ENCODE results near the gene STK25. TPM values are rescaled to one million over a fixed set of nuclear protein-coding genes. Genes with fewer than 3 reads are reported as not detected.

STK25 gene
- total and polyA plus RNA-seq, 2 donors (not counting 3 experiments of a cell fraction or from before 2014, with no cell fraction given) = 286 to 715 TPM

- intact Hi-C loops (cut with micrococcal nuclease) (no loop called here), dilution Hi-C loops (cut with MboI; ENCODE audit: extremely low pct_ligation_motif_present, low sequenced_read_pairs) (no loop called here)
- Histone ChIP-seq H3K9ac (replicated peaks; ENCODE audit: extremely low read depth, insufficient read depth, low read length) (no peak overlapping the region), H3K9me1 (replicated peaks; ENCODE audit: control insufficient read depth, extremely low read depth, insufficient read depth, low read length) (no peaks in the 10 kb centered on the region), H3K79me2 (ENCODE audit: control insufficient read depth, insufficient read depth, low read length) (peaks cover under 1% of the 10 kb centered on the region), H3K36me3 (ENCODE audit: control insufficient read depth in 2 of 2, extremely low read depth in 1 of 2, insufficient read depth in 2 of 2, low read length in 2 of 2) (peaks cover 5 to 57% of the 10 kb centered on the region in 2 experiments), H3K4me1 (ENCODE audit: control insufficient read depth, extremely low read depth, insufficient read depth, low read length) (no peaks in the 10 kb centered on the region), H3K4me3 (replicated peaks in 1 of 3; ENCODE audit: insufficient read depth in 1 of 3, low read depth in 1 of 3, low read length in 3 of 3) (no peak overlapping the region), H3K27ac (ENCODE audit: insufficient read depth, low read depth, low read length) (no peak overlapping the region), H3K9me3 (replicated peaks; ENCODE audit: control insufficient read depth, insufficient read depth, low read length) (no peaks in the 10 kb centered on the region), H4K20me1 (replicated peaks; ENCODE audit: control insufficient read depth, extremely low read depth, insufficient read depth, low read length) (no peaks in the 10 kb centered on the region), H3K4me2 (ENCODE audit: insufficient read depth, low read length) (no peak overlapping the region), H2AFZ (ENCODE audit: low read depth, low read length) (no peak overlapping the region), H3K27me3 (ENCODE audit: control insufficient read depth in 2 of 2, insufficient read depth in 2 of 2, low read length in 2 of 2) (no peaks in the 10 kb centered on the region)
- no peak for DNase-seq (ENCODE audit: low read depth, low spot score)
- ChIA-PET CTCF (interaction anchor here (0.6 to 1.1 kb wide), 2 partner anchors 9 to 103 kb away, joined by 3 read pairs; no protein-coding TSS in a partner anchor), POLR2A (interaction anchor here (0.6 kb wide), 1 partner anchor 71 kb away, joined by 3 read pairs; no protein-coding TSS in a partner anchor)
- BruUV-seq (replicated peaks) = TSS peak; percentile 46
- no peak for TF ChIP-seq POLR2AphosphoS5 (IDR thresholded peaks at IDR 0.05; ENCODE audit: insufficient read depth, low read depth, low read length)
- no peak for TF ChIP-seq POLR2A (IDR thresholded peaks at IDR 0.05; ENCODE audit: low read depth, low read length)
- no peak for TF ChIP-seq JUN (IDR thresholded peaks at IDR 0.05; ENCODE audit: borderline replicate concordance, insufficient read depth, insufficient read length, low read depth)
- no peak for TF ChIP-seq MYC (IDR thresholded peaks at IDR 0.05; ENCODE audit: low read depth, low read length)
- no peak for TF ChIP-seq GATA2 (IDR thresholded peaks at IDR 0.05; ENCODE audit: insufficient read depth, insufficient read length, low read depth, low read length)
- TF ChIP-seq CTCF (IDR thresholded peaks at IDR 0.05; ENCODE audit: extremely low read depth in 1 of 2, insufficient read depth in 1 of 2, low read depth in 1 of 2, low read length in 2 of 2) = no peak
- TF ChIP-seq EZH2 (IDR thresholded peaks at IDR 0.05; ENCODE audit: borderline replicate concordance, low read depth, low read length, severe bottlenecking) = no peak
- TF ChIP-seq MAX (IDR thresholded peaks at IDR 0.05; ENCODE audit: insufficient read depth, insufficient read length) = no peak
- no peak for TF ChIP-seq FOS (IDR thresholded peaks at IDR 0.05; ENCODE audit: borderline replicate concordance, insufficient read depth, low read length)
- FAIRE-seq = no peak
Measured at GRCh38 chr2:241495172-241496002, 13.0 kb downstream of the STK25 start.
